Effector memory CD4-positive, alpha-beta T cell (primary cell): Measurements from ENCODE around the gene PIK3CA.
A peak's percentile ranks its signal among the peaks of the same experiment; 100 is the strongest.
"Not testable (repeated sequence)": the region's sequence is repeated elsewhere in the genome, so short reads cannot be mapped to it uniquely, and the experiment has no call there.

Source experiments
- DNase-seq, 3 donors: peaks; one replicate each; pipeline ENCODE4 v3.0.0-alpha.2; 2020
- H3K27ac ChIP-seq: 2 replicates; pipeline ENCODE4 v1.7.0; 2013; ENCODE audit warnings: mild to moderate bottlenecking, low read length, moderate library complexity; ENCODE audit not compliant: insufficient read depth, poor library complexity, severe bottlenecking
- H3K27me3 ChIP-seq: replicated peaks from 2 replicates; pipeline ENCODE4 v1.7.0; 2013; ENCODE audit warnings: mild to moderate bottlenecking, low read length; ENCODE audit not compliant: insufficient read depth, control insufficient read depth, poor library complexity, severe bottlenecking
- H3K36me3 ChIP-seq: 2 replicates; pipeline ENCODE4 v1.7.0; 2013; ENCODE audit warnings: mild to moderate bottlenecking, low read length, moderate library complexity; ENCODE audit not compliant: control insufficient read depth, insufficient read depth
- H3K4me1 ChIP-seq: 2 replicates; pipeline ENCODE4 v1.7.0; 2013; ENCODE audit warnings: low read length, mild to moderate bottlenecking; ENCODE audit not compliant: control insufficient read depth, insufficient read depth, poor library complexity, severe bottlenecking
- H3K4me3 ChIP-seq: 2 replicates; pipeline ENCODE4 v1.7.0; 2013; ENCODE audit warnings: low read length, low read depth, mild to moderate bottlenecking; ENCODE audit not compliant: insufficient read depth, poor library complexity, severe bottlenecking
- H3K9me3 ChIP-seq: 2 replicates; pipeline ENCODE4 v1.7.0; 2013; ENCODE audit warnings: mild to moderate bottlenecking, low read length, moderate library complexity; ENCODE audit not compliant: control insufficient read depth
- total RNA-seq, 3 donors: gene quantifications; one replicate each; lab custom pipeline; 2026; lab: John Stamatoyannopoulos, UW

The PIK3CA gene
- total RNA-seq = 88.9 to 105 (median 89.5) reads per million in 3 donors

GRCh38 chr3:179147873-179148615 is at the start of gene PIK3CA:
Gene PIK3CA (plus strand): TSS chr3:179148357. CDS start chr3:179198826, 50,469 bp downstream.
- peak; percentile 92 to 95 (median 95) for DNase-seq
- H3K27me3 ChIP-seq = no peaks in the 10 kb centered on the region
- H3K36me3 ChIP-seq = no peaks in the 10 kb centered on the region

GRCh38 chr3:179098388-179099077 is 49.6 kb upstream of the PIK3CA start:
- H3K4me1 ChIP-seq = no peaks in the 10 kb centered on the region
- no peak overlapping the region for H3K27ac ChIP-seq
- no peaks in the 10 kb centered on the region for H3K36me3 ChIP-seq
- H3K27me3 ChIP-seq = no peaks in the 10 kb centered on the region
- H3K9me3 ChIP-seq = no peaks in the 10 kb centered on the region
- DNase-seq = no peak
- no peak overlapping the region for H3K4me3 ChIP-seq

More at GRCh38 chr3:179147873-179148615, at the start of gene PIK3CA:
- peak within 1 kb of the TSS; percentile 98 for H3K27ac ChIP-seq
- no peaks in the 10 kb centered on the region for H3K9me3 ChIP-seq
- H3K4me1 ChIP-seq = peaks cover 9% of the 10 kb centered on the region
- peak within 1 kb of the TSS; percentile 99 for H3K4me3 ChIP-seq

GRCh38 chr3:179100652-179101051 is 47.5 kb upstream of the PIK3CA start:
- no peaks in the 10 kb centered on the region for H3K27me3 ChIP-seq
- H3K36me3 ChIP-seq = no peaks in the 10 kb centered on the region
- H3K4me3 ChIP-seq = no peak overlapping the region
- H3K27ac ChIP-seq = no peak overlapping the region
- H3K4me1 ChIP-seq = no peaks in the 10 kb centered on the region
- no peak for DNase-seq
- no peaks in the 10 kb centered on the region for H3K9me3 ChIP-seq

- Histone ChIP-seq H3K36me3 (no peaks in the 10 kb centered on the region), H3K4me1 (no peaks in the 10 kb centered on the region), H3K9me3 (no peaks in the 10 kb centered on the region), H3K4me3 (no peak overlapping the region), H3K27ac (no peak overlapping the region), H3K27me3 (no peaks in the 10 kb centered on the region)
- no peak for DNase-seq
Measured at GRCh38 chr3:179105881-179106280, 42.3 kb upstream of the PIK3CA start.

- Histone ChIP-seq H3K27me3 (no peaks in the 10 kb centered on the region), H3K36me3 (no peaks in the 10 kb centered on the region), H3K9me3 (no peaks in the 10 kb centered on the region), H3K4me1 (no peaks in the 10 kb centered on the region), H3K4me3 (no peak overlapping the region), H3K27ac (no peak overlapping the region)
- DNase-seq = no peak
Measured at GRCh38 chr3:179107617-179108016, 40.5 kb upstream of the PIK3CA start.

GRCh38 chr3:179108086-179108485 is 40.1 kb upstream of the PIK3CA start:
- H3K27ac ChIP-seq = no peak overlapping the region
- DNase-seq = no peak
- no peaks in the 10 kb centered on the region for H3K4me1 ChIP-seq
- no peaks in the 10 kb centered on the region for H3K36me3 ChIP-seq
- no peaks in the 10 kb centered on the region for H3K9me3 ChIP-seq
- H3K4me3 ChIP-seq = no peak overlapping the region
- no peaks in the 10 kb centered on the region for H3K27me3 ChIP-seq

GRCh38 chr3:179113903-179114302 is 34.3 kb upstream of the PIK3CA start:
- H3K27me3 ChIP-seq = no peaks in the 10 kb centered on the region
- no peak overlapping the region for H3K4me3 ChIP-seq
- DNase-seq = no peak
- H3K4me1 ChIP-seq = no peaks in the 10 kb centered on the region
- H3K36me3 ChIP-seq = no peaks in the 10 kb centered on the region
- H3K27ac ChIP-seq = no peak overlapping the region
- no peaks in the 10 kb centered on the region for H3K9me3 ChIP-seq

- not testable (repeated sequence) for H3K4me3 ChIP-seq, H3K9me3 ChIP-seq, H3K4me1 ChIP-seq, H3K27me3 ChIP-seq, DNase-seq, H3K36me3 ChIP-seq, H3K27ac ChIP-seq
Measured at GRCh38 chr3:179115444-179115843, 32.7 kb upstream of the PIK3CA start.

GRCh38 chr3:179116816-179117215 is 31.3 kb upstream of the PIK3CA start:
- no peak for DNase-seq
- Histone ChIP-seq H3K4me1 (no peaks in the 10 kb centered on the region), H3K27me3 (no peaks in the 10 kb centered on the region)

GRCh38 chr3:179132191-179132890 is 15.8 kb upstream of the PIK3CA start:
- not testable (repeated sequence) for H3K9me3 ChIP-seq, DNase-seq, H3K4me3 ChIP-seq, H3K27me3 ChIP-seq, H3K4me1 ChIP-seq, H3K36me3 ChIP-seq, H3K27ac ChIP-seq

More at GRCh38 chr3:179116816-179117215, 31.3 kb upstream of the PIK3CA start:
- Histone ChIP-seq H3K27ac (no peak overlapping the region), H3K36me3 (no peaks in the 10 kb centered on the region), H3K4me3 (no peak overlapping the region), H3K9me3 (no peaks in the 10 kb centered on the region)
